HUDEP-2 (cell line): ENCODE results near the gene PEA15.

Experiments
- DNase-seq, 76 experiments: peaks; one replicate each; lab custom pipeline; 2025; ENCODE audit not compliant: unreplicated experiment in 76 of 76; lab: John Stamatoyannopoulos, UW

The PEA15 gene, protein sequence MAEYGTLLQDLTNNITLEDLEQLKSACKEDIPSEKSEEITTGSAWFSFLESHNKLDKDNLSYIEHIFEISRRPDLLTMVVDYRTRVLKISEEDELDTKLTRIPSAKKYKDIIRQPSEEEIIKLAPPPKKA

DNA sequence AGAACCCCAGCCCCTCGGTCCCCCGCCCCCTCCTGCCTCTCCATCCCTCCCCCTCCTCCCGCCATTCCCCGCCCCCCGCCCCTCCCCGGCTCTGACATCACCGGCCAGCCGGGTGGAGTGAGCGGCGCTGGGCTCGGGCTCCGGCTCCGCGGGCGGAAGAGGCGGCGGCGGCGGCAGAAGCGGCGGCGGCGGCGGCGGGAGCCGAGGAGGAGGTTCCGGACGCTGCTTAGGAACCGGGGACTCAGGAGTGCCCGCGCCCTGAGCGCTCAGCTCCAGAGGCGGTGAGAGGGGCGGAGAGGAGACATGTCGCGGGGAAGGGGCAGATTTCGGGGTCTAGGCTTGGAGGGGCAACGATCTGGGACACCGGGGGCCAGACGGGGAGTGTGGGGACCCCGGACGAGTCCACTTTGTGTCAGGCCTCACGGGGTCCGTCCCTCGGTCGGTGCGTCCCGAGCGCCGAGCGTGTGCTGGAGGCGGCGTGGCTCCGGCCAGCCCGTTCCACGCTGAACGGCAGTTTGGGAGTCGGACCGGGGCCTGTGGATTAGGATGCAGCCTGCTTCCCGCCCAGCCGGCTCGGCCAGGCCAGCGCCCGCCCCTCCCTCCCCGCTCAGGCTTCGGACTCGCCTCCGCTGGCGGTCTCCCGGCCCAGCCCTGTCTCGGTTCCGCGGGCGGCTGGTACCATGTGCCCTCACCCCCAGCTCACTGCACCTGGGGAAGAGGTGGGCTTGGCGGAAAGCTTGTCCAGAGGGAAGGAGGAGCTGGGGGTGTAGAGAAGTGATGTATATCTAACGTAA lies at the start of gene PEA15:
PEA15 (plus strand) TSS at position 143 of the 794 bp plus-strand sequence. CDS start 6,161 bp downstream, outside the sequence.
- DNase-seq, result peak in 44 of 76 experiments; percentile 5 to 56 (median 38)

DNA sequence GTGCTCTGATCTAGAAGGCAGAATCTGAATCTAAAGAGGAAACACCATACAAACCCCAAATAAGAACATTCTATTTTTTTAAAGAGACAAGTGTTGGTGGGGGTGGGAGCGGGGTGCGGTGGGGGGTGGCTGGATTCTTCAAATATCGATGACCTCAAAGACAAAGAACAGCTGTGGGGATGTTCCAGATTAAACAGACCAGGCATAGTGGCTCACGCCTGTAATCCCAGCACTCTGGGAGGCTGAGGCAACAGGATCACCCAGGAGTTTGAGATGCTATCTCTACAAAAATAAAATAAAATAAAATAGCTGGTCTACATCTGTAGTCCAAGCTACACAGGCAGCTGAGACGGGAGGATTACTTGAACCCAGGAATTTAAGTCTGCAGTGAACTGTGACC lies 48.8 kb upstream of the PEA15 start:
- DNase-seq, result no peak

DNA sequence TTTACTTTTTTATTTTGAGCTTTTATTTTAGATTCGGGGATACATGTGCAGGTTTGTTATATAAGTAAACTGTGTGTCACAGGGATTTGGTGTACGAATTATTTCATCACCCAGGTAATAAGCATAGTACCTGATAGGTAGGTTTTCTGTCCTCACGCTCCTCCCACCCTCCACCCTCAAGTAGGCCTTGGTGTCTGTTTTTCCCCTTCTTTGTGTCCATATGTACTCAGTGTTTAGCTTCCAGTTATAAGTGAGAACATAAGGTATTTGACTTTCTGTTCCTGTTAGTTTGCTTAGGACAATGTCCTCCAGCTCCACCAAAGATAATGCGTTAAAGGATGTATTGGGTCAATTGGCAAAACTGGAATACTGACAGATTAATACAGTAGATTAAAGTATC lies 48.0 kb upstream of the PEA15 start:
- no peak for DNase-seq

DNA sequence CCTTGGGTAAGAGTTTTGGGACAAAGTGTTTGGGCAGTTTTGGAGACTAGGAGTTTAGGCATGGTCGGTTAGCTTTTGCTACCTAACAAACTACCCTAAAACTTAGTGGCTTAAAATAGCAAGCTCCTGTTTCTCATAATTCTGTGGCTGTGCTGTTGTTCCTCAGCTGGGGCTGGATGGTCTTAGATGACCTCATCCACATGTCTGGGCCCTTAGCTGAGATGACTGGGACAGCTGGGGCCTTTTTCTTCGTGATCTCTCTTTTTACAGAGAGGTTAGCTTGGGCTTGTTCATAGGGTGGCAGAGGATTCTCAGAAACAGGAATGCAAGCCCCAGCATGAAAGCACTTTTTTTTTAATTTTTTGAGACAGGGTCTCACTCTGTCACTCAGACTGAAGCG lies 47.2 kb upstream of the PEA15 start:
- DNase-seq, result no peak

DNA sequence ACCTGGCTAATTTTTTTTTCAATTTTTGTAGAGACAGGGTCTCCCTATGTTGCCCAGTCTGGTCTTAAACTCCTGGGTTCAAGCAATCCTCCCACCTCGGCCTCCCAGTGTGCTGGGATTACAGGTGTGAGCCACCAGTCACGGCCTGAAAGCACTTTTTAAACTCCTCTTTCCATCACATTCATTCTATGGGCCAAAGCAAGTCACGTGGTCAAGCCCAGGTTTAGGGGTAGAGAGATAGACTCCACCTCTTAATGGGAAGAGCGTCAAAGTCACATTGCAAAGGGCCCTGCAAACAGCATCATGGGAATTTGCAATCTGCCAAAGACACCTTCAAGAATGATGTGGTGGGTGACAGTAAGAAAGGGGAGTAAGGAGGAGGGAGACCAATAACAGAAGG lies 46.6 kb upstream of the PEA15 start:
- no peak for DNase-seq

DNA sequence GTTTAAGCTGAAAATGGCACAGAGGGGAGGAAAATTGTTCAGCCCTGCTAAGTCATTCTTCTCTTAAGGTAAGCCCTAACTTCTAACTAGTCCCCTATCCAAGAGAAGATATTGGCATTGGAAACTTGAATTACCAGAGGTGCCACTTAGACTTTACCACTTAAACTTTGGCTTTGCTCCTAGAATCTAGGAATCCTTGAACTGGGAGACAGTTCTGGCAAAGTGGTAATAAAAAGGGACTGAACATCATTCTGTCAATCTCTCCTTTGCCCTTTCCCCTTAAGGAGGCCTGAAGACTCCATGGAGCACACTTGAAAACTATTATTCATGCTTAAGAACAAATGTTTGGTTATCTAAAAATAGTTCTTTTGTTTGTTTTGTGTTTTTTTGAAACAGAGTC lies 45.3 kb upstream of the PEA15 start:
- DNase-seq, result no peak

DNA sequence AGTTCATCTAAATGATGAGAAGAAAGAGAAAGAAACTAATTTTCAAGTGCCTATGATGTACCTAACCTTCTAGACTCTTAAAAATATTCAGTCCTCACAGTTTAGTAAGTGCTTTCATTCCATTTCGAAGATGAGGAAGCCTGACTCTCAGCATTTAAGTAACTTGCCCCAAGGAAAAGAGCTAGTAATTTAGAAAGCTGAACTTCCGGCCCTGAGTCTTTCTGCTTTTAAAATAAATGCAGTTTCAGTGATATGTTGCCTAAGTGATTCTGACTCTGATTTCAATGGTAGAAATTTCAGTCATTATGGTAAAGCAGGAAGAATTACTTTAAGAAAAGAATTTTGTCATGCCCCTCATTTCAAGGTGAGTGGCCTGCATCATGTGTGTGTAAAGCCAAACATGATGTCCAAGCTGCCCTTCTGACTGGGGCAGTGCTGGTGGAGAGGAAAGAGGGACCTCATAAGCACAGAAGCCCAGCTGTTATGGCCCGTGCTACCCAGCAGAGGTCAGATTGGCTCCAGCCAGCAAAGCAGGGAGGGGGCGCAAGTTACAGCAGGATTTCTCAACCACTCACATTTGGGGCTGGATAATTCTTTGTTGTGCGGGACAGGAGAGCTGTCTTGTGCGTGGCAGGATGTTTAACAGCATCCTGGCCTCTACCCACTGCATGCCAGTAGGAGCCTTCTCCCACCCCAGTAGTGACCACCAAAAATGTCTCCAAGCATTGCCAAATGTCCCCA lies 43.0 kb upstream of the PEA15 start:
- DNase-seq, result no peak

DNA sequence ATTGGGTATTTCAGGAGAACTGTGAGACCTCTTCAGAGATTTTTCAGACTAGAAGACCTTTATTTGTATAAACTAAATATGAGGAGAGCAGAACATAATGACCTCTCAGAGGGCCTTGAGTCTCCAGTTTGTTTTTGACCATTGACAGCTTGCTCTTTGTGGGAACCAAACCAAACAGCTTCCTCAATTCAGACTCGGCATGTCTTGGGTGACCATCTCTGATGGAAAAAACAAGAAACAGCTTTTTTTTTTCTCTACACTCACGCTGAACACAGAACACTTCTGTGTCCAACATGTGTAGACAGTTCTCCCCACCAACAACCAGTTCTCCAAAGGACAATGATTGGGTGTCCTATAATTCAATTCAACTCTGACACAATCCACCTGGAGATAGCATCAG lies 42.3 kb upstream of the PEA15 start:
- no peak for DNase-seq

DNA sequence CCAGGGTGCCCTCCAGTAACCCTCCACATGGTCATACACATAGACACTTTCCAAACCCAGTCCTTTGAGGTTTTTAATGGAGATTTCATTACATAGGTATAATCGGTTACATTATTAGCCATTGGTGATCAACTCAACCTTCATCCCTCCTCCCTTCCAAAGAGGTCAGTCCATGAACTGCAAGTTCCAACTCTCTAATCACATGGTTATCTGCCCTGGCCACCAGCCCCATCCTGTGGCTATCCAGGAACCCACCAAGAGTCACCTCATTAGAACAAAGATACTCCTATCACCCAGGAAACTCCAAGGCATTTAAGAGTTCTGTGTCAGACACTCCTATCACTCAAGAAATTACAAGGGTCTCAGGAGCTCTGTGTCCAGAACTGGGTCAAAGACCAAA lies 41.6 kb upstream of the PEA15 start:
- no peak for DNase-seq

DNA sequence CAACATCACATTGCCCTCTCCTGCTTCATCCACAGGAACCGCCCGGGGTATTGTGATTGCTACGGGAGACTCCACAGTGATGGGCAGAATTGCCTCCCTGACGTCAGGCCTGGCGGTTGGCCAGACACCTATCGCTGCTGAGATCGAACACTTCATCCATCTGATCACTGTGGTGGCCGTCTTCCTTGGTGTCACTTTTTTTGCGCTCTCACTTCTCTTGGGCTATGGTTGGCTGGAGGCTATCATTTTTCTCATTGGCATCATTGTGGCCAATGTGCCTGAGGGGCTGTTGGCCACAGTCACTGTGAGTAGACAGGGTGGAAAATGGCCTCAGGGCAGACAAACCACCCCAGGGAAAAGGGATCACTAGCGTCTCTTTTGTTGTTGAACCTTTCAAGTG lies 41.1 kb upstream of the PEA15 start:
- no peak for DNase-seq

DNA sequence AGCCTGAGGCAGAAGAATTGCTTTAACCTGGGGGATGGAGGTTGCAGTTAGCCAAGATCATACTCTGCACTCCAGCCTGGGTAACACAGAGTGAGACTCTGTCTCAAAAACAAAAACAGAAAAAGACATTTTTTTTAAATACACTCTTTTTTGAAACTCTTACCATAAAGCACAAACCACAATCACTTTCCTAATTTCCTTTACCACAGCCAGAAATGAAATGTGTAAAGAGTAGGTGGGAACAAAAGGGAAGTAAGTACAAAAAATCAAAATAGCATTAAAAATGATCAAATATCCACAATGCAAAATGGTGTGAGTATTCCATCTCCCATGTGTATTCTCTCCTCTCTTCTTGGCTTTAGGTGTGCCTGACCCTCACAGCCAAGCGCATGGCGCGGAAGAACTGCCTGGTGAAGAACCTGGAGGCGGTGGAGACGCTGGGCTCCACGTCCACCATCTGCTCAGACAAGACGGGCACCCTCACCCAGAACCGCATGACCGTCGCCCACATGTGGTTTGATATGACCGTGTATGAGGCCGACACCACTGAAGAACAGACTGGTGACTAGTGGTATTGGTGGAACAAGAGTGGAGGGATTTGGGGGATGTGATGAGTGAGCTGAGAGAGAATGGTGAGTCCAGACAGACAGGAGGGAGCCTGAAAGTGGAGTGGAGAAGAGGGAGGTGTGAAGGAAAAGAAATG lies 38.9 kb upstream of the PEA15 start:
- DNase-seq, result no peak

DNA sequence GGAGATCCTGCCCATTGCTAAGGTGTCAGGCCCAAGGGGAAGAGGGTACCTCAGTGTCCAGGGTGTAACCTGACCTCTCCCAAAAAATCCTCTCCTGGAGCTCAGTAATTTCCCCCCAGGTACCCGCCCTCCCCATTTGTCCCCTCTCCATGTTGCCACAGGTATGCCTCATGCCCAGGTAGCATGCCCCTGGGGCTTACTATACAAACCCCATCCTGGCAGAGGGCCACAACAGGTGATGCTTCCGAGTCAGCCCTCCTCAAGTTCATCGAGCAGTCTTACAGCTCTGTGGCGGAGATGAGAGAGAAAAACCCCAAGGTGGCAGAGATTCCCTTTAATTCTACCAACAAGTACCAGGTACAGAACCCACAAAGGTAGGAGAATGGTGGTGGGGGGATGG lies 38.1 kb upstream of the PEA15 start:
- DNase-seq, result no peak

DNA sequence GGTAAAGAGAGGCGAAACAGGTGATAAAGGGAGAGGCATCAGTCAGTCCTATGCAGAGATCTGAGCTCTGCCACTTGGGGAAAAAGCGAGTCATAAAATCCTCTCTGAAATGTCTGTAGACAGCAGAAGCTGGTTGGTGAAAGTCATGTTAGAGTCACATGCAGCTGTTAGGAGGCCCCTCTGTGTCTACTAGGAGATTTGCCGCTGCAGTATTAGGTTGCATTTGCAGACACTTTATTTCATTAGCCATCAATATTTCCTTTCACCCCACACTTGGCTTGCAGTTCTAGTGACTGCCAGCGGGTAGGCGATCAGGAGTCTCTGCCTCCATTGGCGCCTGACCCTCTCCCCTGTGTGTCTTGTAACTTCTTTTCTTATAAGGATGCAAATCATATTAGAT lies 37.6 kb upstream of the PEA15 start:
- no peak for DNase-seq

DNA sequence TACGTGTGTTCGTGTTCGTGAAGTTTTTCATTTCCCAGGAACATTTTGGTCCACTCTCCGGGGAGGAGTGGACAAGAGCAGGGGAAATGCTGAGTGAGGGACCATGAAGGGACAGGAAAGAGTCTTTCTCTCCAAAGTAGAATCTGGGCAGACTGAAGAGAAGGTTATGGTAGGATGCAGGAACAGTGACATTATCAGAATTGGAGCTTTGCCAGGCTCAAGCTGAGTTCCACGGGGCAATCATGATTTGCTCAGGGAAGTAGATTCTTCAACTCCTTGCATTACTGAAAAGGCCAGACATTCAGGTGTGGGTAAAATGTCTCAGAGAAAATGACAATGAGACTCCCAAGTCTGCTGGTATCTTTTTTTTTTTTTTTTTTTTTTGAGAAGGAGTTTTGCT lies 37.2 kb upstream of the PEA15 start:
- no peak for DNase-seq

DNA sequence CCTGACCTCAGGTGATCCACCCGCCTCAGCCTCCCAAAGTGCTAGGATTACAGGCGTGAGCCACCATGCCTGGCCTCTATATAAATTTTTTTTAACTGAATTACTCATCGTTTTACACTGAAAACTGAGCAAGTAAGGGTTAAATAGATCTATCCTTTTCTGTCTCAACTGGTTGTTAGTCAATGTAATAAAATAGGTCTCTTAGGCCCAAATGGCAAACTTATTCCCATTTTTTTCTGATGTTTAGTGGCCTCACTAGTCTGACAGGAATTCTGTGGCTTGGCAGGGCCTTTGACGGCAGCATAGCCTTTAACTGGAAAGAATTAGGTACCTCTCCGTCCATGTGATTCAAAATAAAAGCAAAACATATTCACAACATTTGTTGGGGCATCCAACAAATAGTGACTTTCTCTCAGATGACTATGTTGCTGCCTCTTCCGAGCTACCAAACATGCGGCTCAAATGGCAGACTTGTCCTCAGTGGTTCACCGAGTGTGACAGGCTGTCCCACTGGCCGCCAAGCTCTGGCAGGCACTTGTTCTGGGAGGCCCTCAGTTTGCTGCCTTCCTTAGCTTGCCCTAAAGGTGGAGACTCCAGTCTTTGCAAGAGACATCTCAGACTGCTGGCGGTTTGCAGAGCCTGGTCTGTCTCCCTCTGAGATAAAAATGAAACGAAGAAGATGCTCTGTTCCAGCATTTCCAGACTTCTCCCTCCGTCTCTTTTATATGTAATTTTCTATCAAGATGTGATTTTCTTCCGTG lies 36.4 kb upstream of the PEA15 start:
- no peak for DNase-seq

DNA sequence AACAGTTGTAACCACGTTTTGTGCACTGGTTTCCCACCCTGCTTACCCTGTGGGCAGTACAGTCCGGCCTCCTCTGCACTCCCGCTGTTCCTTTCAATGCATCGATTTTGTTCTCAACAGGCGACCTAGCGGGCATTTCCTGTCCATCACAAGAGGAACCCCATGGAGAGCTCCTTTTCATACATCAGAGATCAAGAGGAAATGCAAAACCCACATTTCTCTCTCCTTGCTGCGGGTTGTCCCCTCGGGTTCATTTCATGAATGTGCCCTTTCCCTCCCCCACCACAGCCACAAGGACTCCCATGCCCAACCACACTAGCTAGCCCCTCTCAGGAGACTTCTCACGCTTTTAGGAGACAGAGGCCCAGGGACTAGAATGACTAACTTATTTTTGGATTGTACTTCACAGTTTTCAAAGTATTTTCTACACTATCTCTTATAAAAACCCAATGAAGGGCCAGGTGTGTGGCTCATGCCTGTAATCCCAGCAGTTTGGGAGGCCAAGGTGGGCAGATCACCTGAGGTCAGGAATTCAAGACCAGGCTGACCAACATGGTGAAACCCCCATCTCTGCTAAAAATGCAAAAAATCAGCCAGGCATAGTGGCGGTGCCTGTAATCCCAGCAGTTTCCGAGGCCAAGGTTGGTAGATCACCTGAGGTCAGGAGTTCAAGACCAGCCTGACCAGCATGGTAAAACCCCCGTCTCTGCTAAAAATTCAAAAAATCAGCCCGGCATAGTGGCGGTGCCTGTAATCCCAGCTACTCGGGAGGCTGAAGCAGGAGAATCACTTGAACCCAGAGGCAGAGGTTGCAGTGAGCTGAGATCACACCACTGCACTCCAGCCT lies 35.4 kb upstream of the PEA15 start:
- no peak for DNase-seq

DNA sequence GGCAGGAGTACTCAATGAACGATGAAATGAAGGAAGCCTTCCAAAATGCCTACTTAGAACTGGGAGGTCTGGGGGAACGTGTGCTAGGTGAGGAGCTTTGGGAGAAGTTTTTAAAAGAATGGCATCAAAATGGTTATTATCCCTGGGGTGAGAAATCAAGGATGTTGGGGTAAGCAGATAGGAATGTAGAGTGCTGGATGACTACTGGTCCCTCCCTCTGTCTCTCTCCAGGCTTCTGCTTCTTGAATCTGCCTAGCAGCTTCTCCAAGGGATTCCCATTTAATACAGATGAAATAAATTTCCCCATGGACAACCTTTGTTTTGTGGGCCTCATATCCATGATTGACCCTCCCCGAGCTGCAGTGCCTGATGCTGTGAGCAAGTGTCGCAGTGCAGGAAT lies 33.8 kb upstream of the PEA15 start:
- DNase-seq, result no peak

DNA sequence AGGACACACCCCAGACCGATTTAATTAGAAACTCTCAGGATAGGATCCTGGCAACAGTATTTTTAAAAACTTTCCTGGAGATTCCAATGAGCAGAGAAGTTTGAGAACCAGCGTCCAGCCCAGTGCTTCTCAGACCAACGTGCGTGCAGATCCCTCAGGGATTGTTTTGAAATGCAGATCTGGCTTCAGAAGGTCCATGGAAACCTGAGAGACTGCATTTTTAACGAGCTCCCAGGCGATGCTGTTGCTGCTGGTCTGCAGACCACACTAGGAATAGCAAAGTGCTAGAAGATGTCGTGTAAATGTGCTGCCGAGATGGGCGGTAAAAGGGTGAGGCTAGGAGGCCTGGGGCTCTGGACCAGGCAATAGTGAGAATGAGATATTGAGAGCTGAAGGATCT lies 33.2 kb upstream of the PEA15 start:
- no peak for DNase-seq

DNA sequence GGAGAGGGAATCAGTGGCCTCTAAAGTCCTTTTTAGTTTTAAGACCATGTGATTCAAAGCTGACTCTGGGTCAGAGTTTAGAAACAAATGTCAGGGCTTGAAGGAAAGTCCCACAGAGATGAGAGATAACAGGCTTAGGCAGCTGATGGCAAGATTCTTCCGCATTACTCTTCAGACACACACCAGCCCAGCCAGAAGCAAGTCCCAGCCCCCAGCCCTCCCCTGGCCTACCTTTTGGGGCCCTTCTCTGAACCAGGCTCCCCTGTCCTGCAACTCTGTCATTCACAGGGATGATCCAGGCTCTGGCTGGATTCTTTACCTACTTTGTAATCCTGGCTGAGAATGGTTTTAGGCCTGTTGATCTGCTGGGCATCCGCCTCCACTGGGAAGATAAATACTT lies 28.0 kb upstream of the PEA15 start:
- DNase-seq, result peak in 1 of 76 experiments; percentile 5

DNA sequence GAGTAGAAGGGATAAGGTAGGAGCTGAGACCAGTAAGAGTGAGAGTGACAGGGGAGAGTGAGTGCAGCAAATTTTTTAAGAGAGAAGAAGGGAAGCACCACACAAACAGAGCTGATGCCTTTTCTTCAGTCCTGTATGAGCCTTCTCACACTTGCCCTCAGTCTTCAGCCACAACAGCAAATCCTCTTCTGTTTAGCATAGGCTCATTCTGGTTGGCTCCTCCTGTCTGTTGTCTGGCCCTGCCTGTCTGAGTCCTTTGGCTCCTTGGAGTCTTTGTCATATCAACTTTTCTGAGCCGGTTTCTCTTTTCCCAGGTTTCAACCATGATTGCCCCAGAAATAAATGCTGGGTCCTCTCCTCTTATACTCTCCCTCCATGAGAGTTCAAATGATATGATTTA lies 27.5 kb upstream of the PEA15 start:
- DNase-seq, result no peak
